ENCODE results near the gene CUX1.

DNA sequence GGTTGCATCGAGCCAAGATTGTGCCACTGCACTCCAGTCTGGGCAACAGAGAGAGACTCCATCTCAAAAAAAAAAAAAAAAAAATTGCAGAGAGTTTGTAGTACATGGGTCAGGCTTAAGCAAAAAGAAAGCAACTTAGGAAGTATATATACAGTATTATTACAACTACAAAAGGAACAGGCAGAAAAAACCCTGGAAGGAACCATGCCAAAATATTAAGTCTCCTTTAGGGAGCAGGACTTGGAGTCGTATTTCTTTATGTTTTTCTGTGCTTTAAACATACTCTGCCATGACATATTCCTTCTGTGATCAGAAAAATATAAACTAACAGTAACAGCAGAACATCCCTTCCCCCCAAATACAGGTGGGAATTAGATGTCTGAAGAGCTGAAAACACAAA is 144.4 kb downstream of the CUX1 start:
- TF ChIP-seq POLR2A (IDR thresholded peaks at IDR 0.05) = no peak
- TF ChIP-seq, protein P1, sequence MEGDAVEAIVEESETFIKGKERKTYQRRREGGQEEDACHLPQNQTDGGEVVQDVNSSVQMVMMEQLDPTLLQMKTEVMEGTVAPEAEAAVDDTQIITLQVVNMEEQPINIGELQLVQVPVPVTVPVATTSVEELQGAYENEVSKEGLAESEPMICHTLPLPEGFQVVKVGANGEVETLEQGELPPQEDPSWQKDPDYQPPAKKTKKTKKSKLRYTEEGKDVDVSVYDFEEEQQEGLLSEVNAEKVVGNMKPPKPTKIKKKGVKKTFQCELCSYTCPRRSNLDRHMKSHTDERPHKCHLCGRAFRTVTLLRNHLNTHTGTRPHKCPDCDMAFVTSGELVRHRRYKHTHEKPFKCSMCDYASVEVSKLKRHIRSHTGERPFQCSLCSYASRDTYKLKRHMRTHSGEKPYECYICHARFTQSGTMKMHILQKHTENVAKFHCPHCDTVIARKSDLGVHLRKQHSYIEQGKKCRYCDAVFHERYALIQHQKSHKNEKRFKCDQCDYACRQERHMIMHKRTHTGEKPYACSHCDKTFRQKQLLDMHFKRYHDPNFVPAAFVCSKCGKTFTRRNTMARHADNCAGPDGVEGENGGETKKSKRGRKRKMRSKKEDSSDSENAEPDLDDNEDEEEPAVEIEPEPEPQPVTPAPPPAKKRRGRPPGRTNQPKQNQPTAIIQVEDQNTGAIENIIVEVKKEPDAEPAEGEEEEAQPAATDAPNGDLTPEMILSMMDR (IDR thresholded peaks at IDR 0.05) = no peak

Measured in body of pancreas (tissue), 4 donors.